GM20000 (cell line): ENCODE data around the gene COMP.

Experiments
- DNase-seq: peaks from one replicate; pipeline ENCODE4 v3.0.0; 2012; ENCODE audit warnings: low spot score
- TF ChIP-seq, protein P1 (sequence below): IDR thresholded peaks from 2 replicates; pipeline ENCODE4 v1.5.1; 2012; ENCODE audit warnings: mild to moderate bottlenecking, control low read depth; ENCODE audit errors: extremely low read depth, missing control alignments

Gene COMP

DNA sequence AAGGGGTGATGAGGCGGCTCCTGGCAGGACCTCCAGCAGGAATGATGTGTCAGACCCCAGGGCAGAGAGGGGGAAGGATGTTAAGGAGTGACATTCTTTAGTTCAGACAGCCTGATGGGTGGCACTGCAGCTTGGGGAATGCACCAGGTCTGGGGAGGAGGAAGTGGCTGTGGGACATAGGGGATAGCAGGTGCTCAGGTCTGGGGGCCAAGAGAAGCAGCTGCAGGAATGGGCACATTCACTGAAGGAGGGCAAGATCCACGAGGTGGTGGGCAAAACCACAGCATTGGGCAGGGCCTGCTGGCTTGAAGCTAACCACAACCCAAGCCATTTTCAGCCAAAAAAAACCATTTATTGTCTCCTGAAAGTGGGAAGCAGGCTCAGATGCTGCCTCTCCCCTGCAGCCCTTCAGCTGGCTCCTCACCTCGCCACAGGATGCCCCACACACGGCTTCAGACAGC, 26.5 kb downstream of the COMP start:
- DNase-seq, result no peak
- TF ChIP-seq, protein P1, sequence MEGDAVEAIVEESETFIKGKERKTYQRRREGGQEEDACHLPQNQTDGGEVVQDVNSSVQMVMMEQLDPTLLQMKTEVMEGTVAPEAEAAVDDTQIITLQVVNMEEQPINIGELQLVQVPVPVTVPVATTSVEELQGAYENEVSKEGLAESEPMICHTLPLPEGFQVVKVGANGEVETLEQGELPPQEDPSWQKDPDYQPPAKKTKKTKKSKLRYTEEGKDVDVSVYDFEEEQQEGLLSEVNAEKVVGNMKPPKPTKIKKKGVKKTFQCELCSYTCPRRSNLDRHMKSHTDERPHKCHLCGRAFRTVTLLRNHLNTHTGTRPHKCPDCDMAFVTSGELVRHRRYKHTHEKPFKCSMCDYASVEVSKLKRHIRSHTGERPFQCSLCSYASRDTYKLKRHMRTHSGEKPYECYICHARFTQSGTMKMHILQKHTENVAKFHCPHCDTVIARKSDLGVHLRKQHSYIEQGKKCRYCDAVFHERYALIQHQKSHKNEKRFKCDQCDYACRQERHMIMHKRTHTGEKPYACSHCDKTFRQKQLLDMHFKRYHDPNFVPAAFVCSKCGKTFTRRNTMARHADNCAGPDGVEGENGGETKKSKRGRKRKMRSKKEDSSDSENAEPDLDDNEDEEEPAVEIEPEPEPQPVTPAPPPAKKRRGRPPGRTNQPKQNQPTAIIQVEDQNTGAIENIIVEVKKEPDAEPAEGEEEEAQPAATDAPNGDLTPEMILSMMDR, result no peak

- no peak for DNase-seq
These were observed 27.2 kb downstream of the COMP start for GRCh38 chr19:18763674-18764590.

GRCh38 chr19:18762125-18763023, 28.7 kb downstream of the COMP start:
- DNase-seq, result no peak

More at GRCh38 chr19:18763674-18764590, 27.2 kb downstream of the COMP start:
- TF ChIP-seq, protein P1, result no peak

GRCh38 chr19:18761531-18762110, 29.5 kb downstream of the COMP start:
- TF ChIP-seq, protein P1, result no peak
- DNase-seq, result no peak

More at GRCh38 chr19:18762125-18763023, 28.7 kb downstream of the COMP start:
- TF ChIP-seq, protein P1, result no peak

GRCh38 chr19:18760440-18761383, 30.4 kb downstream of the COMP start:
- DNase-seq, result no peak
- TF ChIP-seq, protein P1, result no peak

DNA sequence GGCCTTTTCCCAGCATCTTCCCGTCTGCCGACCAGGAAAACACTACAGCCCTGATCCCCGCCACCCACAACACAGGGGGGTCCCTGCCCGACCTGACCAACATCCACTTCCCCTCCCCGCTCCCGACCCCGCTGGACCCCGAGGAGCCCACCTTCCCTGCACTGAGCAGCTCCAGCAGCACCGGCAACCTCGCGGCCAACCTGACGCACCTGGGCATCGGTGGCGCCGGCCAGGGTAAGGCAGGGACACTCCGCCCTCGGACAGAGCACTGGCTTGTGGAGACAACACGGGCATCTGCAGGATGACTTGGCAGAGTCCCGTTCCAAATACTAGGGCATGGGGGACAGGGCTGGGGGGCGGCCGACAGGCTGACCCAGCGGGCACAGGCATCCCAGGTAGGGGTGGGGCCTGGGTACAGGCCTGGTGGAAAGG, 31.1 kb downstream of the COMP start:
- DNase-seq, result no peak
- TF ChIP-seq, protein P1, result no peak
